Astrocyte (in vitro differentiated cells and primary cell): ENCODE results near the gene DENND2A.

Experiments used
- CTCF ChIP-seq: IDR thresholded peaks from 2 replicates; pipeline ENCODE4 v1.5.1; 2011; ENCODE audit warnings: low read depth, mild to moderate bottlenecking, inconsistent platforms, low read length, moderate library complexity; ENCODE audit not compliant: insufficient read depth
- EZH2 ChIP-seq: IDR thresholded peaks from 2 replicates; pipeline ENCODE4 v1.6.1; 2012; ENCODE audit warnings: mild to moderate bottlenecking, low read length, inconsistent platforms; ENCODE audit not compliant: insufficient read depth

- no peak for TF ChIP-seq CTCF
- no peak for TF ChIP-seq EZH2
Measured at GRCh38 chr7:140594131-140594691, 46.4 kb downstream of the DENND2A start.
